Mucosa of rectum (tissue), 2 donors: ENCODE results near the gene LIPT2.

Experiments
- H3K27ac ChIP-seq, 2 donors: one replicate each; pipeline ENCODE4 v1.7.0; 2013; ENCODE audit warnings: inconsistent platforms in 2 of 2, low read depth in 2 of 2, low read length in 2 of 2
- H3K27me3 ChIP-seq, 2 donors: one replicate each; pipeline ENCODE4 v1.7.0; 2013; ENCODE audit warnings: low read length in 2 of 2; ENCODE audit not compliant: control insufficient read depth in 2 of 2, insufficient read depth in 2 of 2
- H3K36me3 ChIP-seq, 2 donors: one replicate each; pipeline ENCODE4 v1.7.0; 2013; ENCODE audit warnings: low read length in 2 of 2; ENCODE audit not compliant: control insufficient read depth in 2 of 2, insufficient read depth in 2 of 2
- H3K4me1 ChIP-seq, 2 donors: one replicate each; pipeline ENCODE4 v1.7.0; 2013; ENCODE audit warnings: low read length in 2 of 2, mild to moderate bottlenecking in 1 of 2; ENCODE audit not compliant: control insufficient read depth in 2 of 2, insufficient read depth in 2 of 2
- H3K4me3 ChIP-seq, 2 donors: one replicate each; pipeline ENCODE4 v1.7.0; 2013; ENCODE audit warnings: low read length in 2 of 2
- H3K9ac ChIP-seq, 2 donors: one replicate each; pipeline ENCODE4 v1.7.0; 2013; ENCODE audit warnings: low read length in 2 of 2, low read depth in 1 of 2, mild to moderate bottlenecking in 1 of 2
- H3K9me3 ChIP-seq, 2 donors: one replicate each; pipeline ENCODE4 v1.7.0; 2013; ENCODE audit warnings: low read length in 2 of 2; ENCODE audit not compliant: control insufficient read depth in 2 of 2
- donor health status: healthy.
- donor health status: Normal muscosa, but diverticular disease.

Gene LIPT2

GRCh38 chr11:74478877-74479731 lies 14.4 kb downstream of the LIPT2 start:
- H3K27me3 ChIP-seq, result no peaks in the 10 kb centered on the region
- H3K36me3 ChIP-seq, result no peaks in the 10 kb centered on the region
- H3K9ac ChIP-seq, result no peak overlapping the region
- no peaks in the 10 kb centered on the region for H3K9me3 ChIP-seq
- H3K4me3 ChIP-seq, result no peak overlapping the region
- peaks cover 0 to 2% of the 10 kb centered on the region in 2 donors for H3K4me1 ChIP-seq
- no peak overlapping the region for H3K27ac ChIP-seq

- Histone ChIP-seq H3K9me3 (no peaks in the 10 kb centered on the region), H3K9ac (no peak overlapping the region), H3K27me3 (no peaks in the 10 kb centered on the region), H3K4me3 (no peak overlapping the region), H3K36me3 (no peaks in the 10 kb centered on the region), H3K4me1 (peaks cover 0 to 2% of the 10 kb centered on the region in 2 donors), H3K27ac (no peak overlapping the region)
Measured at GRCh38 chr11:74476536-74476935, 17.0 kb downstream of the LIPT2 start.

DNA sequence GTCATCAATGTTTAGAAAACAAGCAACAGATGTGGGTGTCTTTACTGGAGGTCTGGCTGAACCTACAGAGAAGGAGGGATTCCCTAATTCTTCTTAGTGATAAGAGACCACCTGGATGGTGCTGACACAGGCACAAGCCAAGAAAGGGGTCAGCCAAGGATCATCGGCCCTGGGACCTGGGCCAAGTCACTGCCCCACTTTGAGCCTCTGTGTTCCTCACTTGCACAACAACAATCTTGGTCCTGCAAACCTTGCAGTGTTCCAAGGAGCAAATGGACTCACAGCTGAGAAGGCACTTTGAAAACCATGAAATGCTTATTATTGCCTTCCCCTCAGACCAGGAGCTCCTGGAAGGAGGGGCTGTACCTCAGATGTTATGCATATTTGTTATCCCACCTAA lies 19.2 kb downstream of the LIPT2 start:
- H3K27ac ChIP-seq, result no peak overlapping the region

GRCh38 chr11:74473382-74474173 lies 19.9 kb downstream of the LIPT2 start:
- Histone ChIP-seq H3K27me3 (no peaks in the 10 kb centered on the region), H3K4me1 (no peaks in the 10 kb centered on the region), H3K9ac (no peak overlapping the region), H3K9me3 (no peaks in the 10 kb centered on the region), H3K27ac (no peak overlapping the region), H3K36me3 (no peaks in the 10 kb centered on the region), H3K4me3 (no peak overlapping the region)

More for the DNA sequence above, 19.2 kb downstream of the LIPT2 start:
- no peak overlapping the region for H3K9ac ChIP-seq
- H3K36me3 ChIP-seq, result no peaks in the 10 kb centered on the region
- H3K27me3 ChIP-seq, result no peaks in the 10 kb centered on the region
- H3K4me1 ChIP-seq, result no peaks in the 10 kb centered on the region
- no peak overlapping the region for H3K4me3 ChIP-seq
- no peaks in the 10 kb centered on the region for H3K9me3 ChIP-seq

DNA sequence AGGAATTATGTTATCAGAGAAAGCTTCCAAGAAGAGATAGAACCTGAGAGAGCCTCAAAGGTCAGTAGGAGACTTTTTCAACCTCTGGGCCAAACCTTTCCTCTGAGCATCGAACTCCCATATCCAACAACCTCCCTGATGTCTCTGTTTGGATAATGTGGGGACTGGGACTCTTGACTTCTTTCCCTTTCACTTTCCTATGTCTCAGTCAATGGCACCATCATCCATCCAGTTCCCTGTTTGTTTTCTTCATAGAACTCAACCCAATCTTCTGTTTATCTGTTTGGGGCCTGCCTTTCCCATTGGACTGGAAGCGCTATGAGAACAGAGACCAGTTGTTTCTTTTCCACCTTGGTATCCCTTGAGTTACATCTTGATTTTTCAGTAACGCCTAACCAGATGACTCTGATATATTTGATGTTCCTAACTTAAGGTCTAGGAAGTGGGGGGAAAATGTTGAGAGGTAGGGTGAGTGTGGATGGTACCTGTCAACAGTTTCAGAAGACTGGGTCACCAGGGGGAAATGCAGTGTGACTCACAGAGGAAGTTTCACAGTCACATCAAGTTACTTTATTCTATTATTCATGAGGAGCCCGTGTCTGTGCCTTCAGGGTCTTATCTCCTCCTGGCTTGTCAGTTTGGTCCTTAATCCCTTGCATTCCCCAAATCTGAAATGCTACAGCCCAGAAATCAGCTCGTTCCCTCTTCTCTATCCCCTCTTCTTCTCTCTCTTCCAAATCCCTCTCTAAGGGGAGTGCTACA lies 21.7 kb downstream of the LIPT2 start:
- no peaks in the 10 kb centered on the region for H3K27me3 ChIP-seq
- no peak overlapping the region for H3K9ac ChIP-seq
- peaks cover 4 to 5% of the 10 kb centered on the region in 2 donors for H3K4me1 ChIP-seq
- H3K4me3 ChIP-seq, result no peak overlapping the region
- H3K36me3 ChIP-seq, result no peaks in the 10 kb centered on the region
- H3K27ac ChIP-seq, result no peak overlapping the region
- H3K9me3 ChIP-seq, result no peaks in the 10 kb centered on the region

GRCh38 chr11:74471037-74471436 lies 22.5 kb downstream of the LIPT2 start:
- Histone ChIP-seq H3K4me3 (no peak overlapping the region), H3K4me1 (peaks cover 4 to 11% of the 10 kb centered on the region in 2 donors)

GRCh38 chr11:74470526-74470925 lies 23.0 kb downstream of the LIPT2 start:
- Histone ChIP-seq H3K4me1 (peaks cover 4 to 16% of the 10 kb centered on the region in 2 donors), H3K4me3 (no peak overlapping the region), H3K27ac (no peak overlapping the region), H3K9ac (no peak overlapping the region), H3K9me3 (no peaks in the 10 kb centered on the region), H3K36me3 (no peaks in the 10 kb centered on the region), H3K27me3 (no peaks in the 10 kb centered on the region)

More at GRCh38 chr11:74471037-74471436, 22.5 kb downstream of the LIPT2 start:
- H3K9ac ChIP-seq, result no peak overlapping the region
- H3K36me3 ChIP-seq, result no peaks in the 10 kb centered on the region
- no peaks in the 10 kb centered on the region for H3K27me3 ChIP-seq
- no peak overlapping the region for H3K27ac ChIP-seq
- H3K9me3 ChIP-seq, result no peaks in the 10 kb centered on the region

DNA sequence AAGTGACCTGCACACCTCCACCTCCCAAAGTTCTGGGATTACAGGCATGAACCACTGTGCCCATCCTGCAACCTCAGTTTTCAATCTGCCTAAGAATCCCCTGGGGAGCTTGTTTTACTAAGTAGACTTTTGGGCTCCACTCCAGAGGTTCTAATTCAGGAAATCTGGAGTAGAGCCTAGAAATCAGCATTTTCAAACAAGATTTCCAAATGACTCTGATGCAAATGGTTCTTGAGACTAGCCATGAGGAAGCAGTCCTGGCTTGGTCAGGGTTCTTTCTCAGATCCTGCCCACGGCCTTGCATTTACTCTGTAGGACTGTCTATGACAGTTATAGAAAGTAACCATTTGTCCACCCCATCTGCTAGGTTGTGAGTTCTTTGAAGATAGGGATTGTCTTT lies 24.6 kb downstream of the LIPT2 start:
- no peak overlapping the region for H3K9ac ChIP-seq
- no peaks in the 10 kb centered on the region for H3K27me3 ChIP-seq
- peaks cover 0 to 1% of the 10 kb centered on the region in 2 donors for H3K36me3 ChIP-seq
- H3K27ac ChIP-seq, result no peak overlapping the region
- no peaks in the 10 kb centered on the region for H3K9me3 ChIP-seq
- H3K4me3 ChIP-seq, result no peak overlapping the region
- peaks cover 8 to 32% of the 10 kb centered on the region in 2 donors for H3K4me1 ChIP-seq

DNA sequence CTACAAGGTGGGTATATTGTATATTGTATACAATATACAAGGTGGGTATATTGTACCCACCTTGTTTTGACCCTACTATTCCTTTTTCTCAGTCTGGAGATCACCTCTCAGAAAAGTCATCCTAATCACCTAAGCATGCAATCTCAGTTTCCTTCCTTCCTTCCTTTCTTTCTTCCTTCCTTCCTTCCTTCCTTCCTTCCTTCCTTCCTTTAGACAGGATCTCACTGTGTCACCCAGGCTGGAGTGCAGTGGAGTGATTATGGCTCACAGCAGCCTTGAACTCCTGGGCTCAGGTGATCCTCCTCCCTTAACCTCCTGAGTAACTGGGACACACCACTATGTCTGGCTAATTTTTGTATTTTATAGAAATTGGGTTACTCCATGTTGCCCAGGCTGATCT lies 25.0 kb downstream of the LIPT2 start:
- H3K4me3 ChIP-seq, result no peak overlapping the region
- peaks cover 8 to 35% of the 10 kb centered on the region in 2 donors for H3K4me1 ChIP-seq
- peaks cover 0 to 3% of the 10 kb centered on the region in 2 donors for H3K36me3 ChIP-seq
- no peak overlapping the region for H3K27ac ChIP-seq
- H3K9ac ChIP-seq, result no peak overlapping the region
- H3K27me3 ChIP-seq, result no peaks in the 10 kb centered on the region
- H3K9me3 ChIP-seq, result no peaks in the 10 kb centered on the region
